Esophagus squamous epithelium (tissue), 4 donors: ENCODE measurements around the gene GCNT2.

Experiments
- CTCF ChIP-seq, 6 experiments: fragments of 450-650 bp in 4 of 6; fragments of 200-600 bp in 2 of 6; sonication (generic) in 2 of 6; IDR thresholded peaks; one replicate each; pipeline ENCODE4 v1.5.1; 2016 to 2019; ENCODE audit warnings: antibody characterized with exemption in 6 of 6, mild to moderate bottlenecking in 4 of 6, moderate library complexity in 4 of 6
- POLR2A ChIP-seq, 4 donors: fragments of 450-650 bp; IDR thresholded peaks; one replicate each; pipeline ENCODE4 v1.6.1; 2017; ENCODE audit warnings: antibody characterized with exemption in 4 of 4, mild to moderate bottlenecking in 4 of 4, moderate library complexity in 3 of 4

DNA sequence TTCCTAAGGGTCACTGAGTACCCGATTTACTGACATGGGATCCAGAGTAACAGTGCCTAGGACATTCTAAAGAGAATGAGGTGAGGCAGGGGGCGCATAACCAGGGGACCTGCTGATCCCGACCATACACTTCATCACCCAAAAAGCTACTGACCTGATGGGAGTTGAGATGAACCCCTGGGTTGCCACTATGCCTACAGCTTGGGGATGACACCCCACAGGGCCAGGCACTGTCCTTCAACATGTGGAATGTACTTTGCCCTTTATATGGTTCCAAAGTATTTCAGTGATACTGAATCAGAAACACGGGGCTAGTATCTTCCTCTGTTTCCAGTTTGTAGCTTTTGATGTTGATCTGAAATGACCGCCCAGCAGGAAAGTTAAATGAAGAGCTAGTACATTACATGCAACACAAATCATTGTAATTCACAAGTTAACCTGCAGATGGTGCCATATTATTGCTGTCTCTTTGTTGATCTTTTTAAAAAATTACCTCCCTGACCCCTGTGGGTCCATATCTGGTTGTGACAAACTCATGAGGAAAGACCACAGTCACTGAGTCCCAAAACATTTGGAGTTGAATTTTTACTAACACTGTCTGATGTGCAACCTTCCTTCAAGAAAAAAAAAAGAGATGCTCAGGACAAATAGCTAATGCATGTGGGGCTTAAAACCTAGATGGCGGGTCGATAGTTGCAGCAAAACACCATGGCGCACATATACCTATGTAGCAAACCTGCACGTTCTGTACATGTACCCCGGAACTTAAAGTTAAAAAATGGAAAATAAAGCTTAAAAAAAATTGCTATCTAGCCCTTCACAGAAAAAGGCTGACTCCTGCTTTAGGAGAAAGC is 42.7 kb upstream of the GCNT2 start:
- TF ChIP-seq POLR2A (IDR thresholded peaks at IDR 0.05) (no peak), CTCF (IDR thresholded peaks at IDR 0.05) (peak in 5 of 6 experiments; percentile 52 to 68 (median 56))
